CD4-positive, alpha-beta memory T cell (primary cell): ENCODE measurements around the gene SEMA4D. TPM values are rescaled to one million over a fixed set of nuclear protein-coding genes. Genes with fewer than 3 reads are reported as not detected.

Experiments used
- CTCF ChIA-PET: fragments of 350-600 bp; sonication (Branson Sonifier 250); formaldehyde crosslinking; loops from one replicate; lab custom pipeline; 2021; ENCODE audit warnings: inconsistent platforms; ENCODE audit not compliant: partially characterized antibody; lab: Charles Lee
- POLR2A ChIA-PET: fragments of 350-600 bp; sonication (Branson Sonifier 250); formaldehyde crosslinking; loops from one replicate; lab custom pipeline; 2021; ENCODE audit not compliant: partially characterized antibody; lab: Charles Lee
- DNase-seq, 5 donors: peaks; one replicate each; pipeline versions ENCODE4 v3.0.0 to v3.0.0-alpha.2; 2020 to 2022; ENCODE audit warnings: mixed read lengths in 1 of 5
- H3K27ac ChIP-seq: one replicate; pipeline ENCODE4 v1.7.0; 2013; ENCODE audit warnings: low read depth, low read length
- H3K27me3 ChIP-seq: 2 replicates; pipeline ENCODE4 v1.7.0; 2013; ENCODE audit warnings: mild to moderate bottlenecking, low read length, moderate library complexity; ENCODE audit not compliant: insufficient read depth
- H3K36me3 ChIP-seq: 2 replicates; pipeline ENCODE4 v1.7.0; 2013; ENCODE audit warnings: mild to moderate bottlenecking, low read length, moderate library complexity; ENCODE audit not compliant: insufficient read depth
- H3K4me1 ChIP-seq: 2 replicates; pipeline ENCODE4 v1.7.0; 2013; ENCODE audit warnings: mild to moderate bottlenecking, low read length, moderate library complexity; ENCODE audit not compliant: insufficient read depth
- H3K4me3 ChIP-seq, 2 donors: one replicate each; pipeline ENCODE4 v1.7.0; 2013; ENCODE audit warnings: low read length in 2 of 2, mild to moderate bottlenecking in 1 of 2
- H3K9me3 ChIP-seq, 2 donors: one replicate each; pipeline ENCODE4 v1.7.0; 2013; ENCODE audit warnings: low read length in 2 of 2, control low read depth in 1 of 2; ENCODE audit not compliant: control insufficient read depth in 1 of 2
- H3K27ac Mint-ChIP-seq, 7 donors: one replicate each; pipeline ENCODE4 v1.8.0; 2020 to 2021; ENCODE audit warnings: mixed read lengths in 7 of 7, mild to moderate bottlenecking in 6 of 7, inconsistent platforms in 3 of 7, moderate library complexity in 3 of 7
- H3K27me3 Mint-ChIP-seq, 2 donors: one replicate each; pipeline ENCODE4 v1.8.0; 2020 to 2021; ENCODE audit warnings: mixed read lengths in 2 of 2
- H3K36me3 Mint-ChIP-seq, 2 donors: one replicate each; pipeline ENCODE4 v1.8.0; 2020 to 2021; ENCODE audit warnings: mixed read lengths in 2 of 2, inconsistent platforms in 1 of 2, mild to moderate bottlenecking in 1 of 2
- H3K4me1 Mint-ChIP-seq, 4 donors: one replicate each; pipeline ENCODE4 v1.8.0; 2020 to 2021; ENCODE audit warnings: mixed read lengths in 4 of 4, mild to moderate bottlenecking in 1 of 4
- H3K4me3 Mint-ChIP-seq, 8 donors: one replicate each; pipeline ENCODE4 v1.8.0; 2020 to 2021; ENCODE audit warnings: mixed read lengths in 8 of 8, mild to moderate bottlenecking in 7 of 8, moderate library complexity in 6 of 8, inconsistent platforms in 3 of 8
- H3K9me3 Mint-ChIP-seq, 8 donors: one replicate each; pipeline ENCODE4 v1.8.0; 2020 to 2021; ENCODE audit warnings: mixed read lengths in 8 of 8, mild to moderate bottlenecking in 5 of 8, inconsistent platforms in 3 of 8, moderate library complexity in 1 of 8
- intact Hi-C: fragments of 100-400 bp; cut with micrococcal nuclease; formaldehyde crosslinking; loops from one replicate; pipeline ENCODE4 v1.15.1; 2023
- polyA plus RNA-seq, 2 donors: library from polyadenylated mRNA; unstranded; fragments of 300-500 nt; fragmentation: Illumina TruSeq; gene quantifications; one replicate each; pipeline ENCODE4 v1.2.3, GENCODE V29; 2021
- total RNA-seq, 2 experiments: library from RNA; stranded (reverse); gene quantifications; one replicate each; pipeline ENCODE4 v1.2.3, GENCODE V29; 2021

Gene SEMA4D
- total and polyA plus RNA-seq, 4 experiments from 2014 or later, result 49.5 to 410 (median 280) TPM

- peak overlapping the region in 6 of 8 donors; percentile 3 to 96 (median 92) for H3K4me3 Mint-ChIP-seq
- intact Hi-C loops, result no loop called here
These were observed 2.1 kb upstream of the SEMA4D start for GRCh38 chr9:89500008-89500407.

GRCh38 chr9:89498852-89499480, 1.1 kb upstream of the SEMA4D start:
- Histone ChIP-seq H3K27ac (peak overlapping the region; percentile 47), H3K36me3 (no peaks in the 10 kb centered on the region), H3K9me3 (no peaks in the 10 kb centered on the region), H3K4me1 (peaks cover 82% of the 10 kb centered on the region), H3K27me3 (no peaks in the 10 kb centered on the region), H3K4me3 (peak overlapping the region in 1 of 2 donors; percentile 44)
- Mint-ChIP-seq H3K4me3 (peak overlapping the region; percentile 90 to 96 (median 93)), H3K27ac (peak overlapping the region; percentile 93 to 97 (median 96)), H3K4me1 (peaks cover 68 to 92% (median 79%) of the 10 kb centered on the region in 4 donors), H3K27me3 (no peaks in the 10 kb centered on the region), H3K9me3 (peaks cover 0 to 1% (median 0%) of the 10 kb centered on the region in 8 donors), H3K36me3 (peaks cover 4 to 25% of the 10 kb centered on the region in 2 donors)
- intact Hi-C loops, result loop anchor here (1.0 kb wide), 3 partner anchors 9 to 35 kb away; no protein-coding TSS in a partner anchor
- ChIA-PET POLR2A (interaction anchor here (0.8 to 2.5 kb wide), 28 partner anchors 9 to 80 kb away, joined by 3 to 34 read pairs (median 6); no protein-coding TSS in a partner anchor), CTCF (interaction anchor here (0.6 to 2.1 kb wide), 9 partner anchors 9 to 89 kb away, joined by 3 to 11 read pairs (median 3); no protein-coding TSS in a partner anchor)
- peak; percentile 61 to 73 (median 64) for DNase-seq

More at GRCh38 chr9:89500008-89500407, 2.1 kb upstream of the SEMA4D start:
- no peaks in the 10 kb centered on the region for H3K27me3 ChIP-seq
- ChIA-PET POLR2A (interaction anchor here (0.7 to 4.3 kb wide), 13 partner anchors 10 to 76 kb away, joined by 3 to 59 read pairs (median 11); no protein-coding TSS in a partner anchor), CTCF (interaction anchor here (1.6 to 2.1 kb wide), 2 partner anchors 10 to 49 kb away, joined by 4 to 11 read pairs; no protein-coding TSS in a partner anchor)
- H3K27ac Mint-ChIP-seq, result peak overlapping the region; percentile 52 to 97 (median 96)
- DNase-seq, result no peak
- no peaks in the 10 kb centered on the region for H3K9me3 ChIP-seq
- peak overlapping the region; percentile 47 for H3K27ac ChIP-seq
- H3K9me3 Mint-ChIP-seq, result peaks cover 0 to 1% (median 0%) of the 10 kb centered on the region in 8 donors
- H3K36me3 Mint-ChIP-seq, result peaks cover 4 to 22% of the 10 kb centered on the region in 2 donors
- H3K4me3 ChIP-seq, result no peak overlapping the region
- no peaks in the 10 kb centered on the region for H3K27me3 Mint-ChIP-seq
- H3K4me1 ChIP-seq, result peaks cover 72% of the 10 kb centered on the region
- no peaks in the 10 kb centered on the region for H3K36me3 ChIP-seq
- peaks cover 59 to 87% (median 73%) of the 10 kb centered on the region in 4 donors for H3K4me1 Mint-ChIP-seq

GRCh38 chr9:89497257-89497963, 503 bp downstream of the SEMA4D start:
- Histone ChIP-seq H3K4me3 (peak overlapping the region; percentile 89 to 98), H3K27ac (peak overlapping the region; percentile 72), H3K27me3 (no peaks in the 10 kb centered on the region), H3K9me3 (no peaks in the 10 kb centered on the region), H3K4me1 (peaks cover 86% of the 10 kb centered on the region), H3K36me3 (no peaks in the 10 kb centered on the region)
- POLR2A ChIA-PET, result interaction anchor here (0.9 to 3.0 kb wide), 18 partner anchors 8 to 91 kb away, joined by 3 to 25 read pairs (median 6); no protein-coding TSS in a partner anchor
- H3K9me3 Mint-ChIP-seq, result peaks cover 0 to 1% (median 0%) of the 10 kb centered on the region in 8 donors
- H3K36me3 Mint-ChIP-seq, result peaks cover 4 to 25% of the 10 kb centered on the region in 2 donors
- H3K4me1 Mint-ChIP-seq, result peaks cover 68 to 93% (median 80%) of the 10 kb centered on the region in 4 donors
- DNase-seq, result peak in 3 of 5 donors; percentile 45 to 69 (median 58)
- CTCF ChIA-PET, result interaction anchor here (0.9 to 3.0 kb wide), 7 partner anchors 16 to 79 kb away, joined by 3 to 23 read pairs (median 3); no protein-coding TSS in a partner anchor
- no peaks in the 10 kb centered on the region for H3K27me3 Mint-ChIP-seq
- H3K4me3 Mint-ChIP-seq, result peak overlapping the region; percentile 94 to 100 (median 98)
- peak overlapping the region; percentile 87 to 98 (median 93) for H3K27ac Mint-ChIP-seq
- intact Hi-C loops, result loop anchor here (1.0 to 2.0 kb wide), 2 partner anchors 15 to 52 kb away; no protein-coding TSS in a partner anchor

GRCh38 chr9:89496645-89497256, 1.2 kb downstream of the SEMA4D start:
- Mint-ChIP-seq H3K9me3 (peaks cover 0 to 1% (median 0%) of the 10 kb centered on the region in 8 donors), H3K27ac (peak overlapping the region; percentile 87 to 98 (median 93)), H3K4me3 (peak overlapping the region; percentile 94 to 100 (median 98)), H3K27me3 (no peaks in the 10 kb centered on the region), H3K4me1 (peaks cover 68 to 93% (median 80%) of the 10 kb centered on the region in 4 donors), H3K36me3 (peaks cover 4 to 31% of the 10 kb centered on the region in 2 donors)
- POLR2A ChIA-PET, result interaction anchor here (0.9 to 3.0 kb wide), 17 partner anchors 14 to 91 kb away, joined by 3 to 25 read pairs (median 6); no protein-coding TSS in a partner anchor
- Histone ChIP-seq H3K27me3 (no peaks in the 10 kb centered on the region), H3K27ac (peak overlapping the region; percentile 72), H3K9me3 (no peaks in the 10 kb centered on the region), H3K4me3 (peak overlapping the region; percentile 89 to 98), H3K36me3 (no peaks in the 10 kb centered on the region), H3K4me1 (peaks cover 86% of the 10 kb centered on the region)
- DNase-seq, result peak in 4 of 5 donors; percentile 31 to 68 (median 46)
- CTCF ChIA-PET, result interaction anchor here (0.9 to 3.0 kb wide), 7 partner anchors 15 to 79 kb away, joined by 3 to 23 read pairs (median 3); no protein-coding TSS in a partner anchor
- intact Hi-C loops, result loop anchor here (1.0 to 2.0 kb wide), 2 partner anchors 14 to 53 kb away; no protein-coding TSS in a partner anchor

GRCh38 chr9:89495824-89496560, 1.9 kb downstream of the SEMA4D start:
- H3K9me3 Mint-ChIP-seq, result peaks cover 0 to 1% (median 0%) of the 10 kb centered on the region in 8 donors
- H3K27ac Mint-ChIP-seq, result peak overlapping the region; percentile 87 to 98 (median 93)
- no peaks in the 10 kb centered on the region for H3K36me3 ChIP-seq
- no peaks in the 10 kb centered on the region for H3K9me3 ChIP-seq
- ChIA-PET CTCF (interaction anchor here (1.0 to 3.0 kb wide), 7 partner anchors 17 to 78 kb away, joined by 3 to 23 read pairs (median 4); no protein-coding TSS in a partner anchor), POLR2A (interaction anchor here (0.9 to 3.0 kb wide), 22 partner anchors 14 to 90 kb away, joined by 3 to 25 read pairs (median 6); no protein-coding TSS in a partner anchor)
- H3K4me3 Mint-ChIP-seq, result peak overlapping the region; percentile 94 to 100 (median 98)
- no peak for DNase-seq
- peaks cover 67 to 93% (median 79%) of the 10 kb centered on the region in 4 donors for H3K4me1 Mint-ChIP-seq
- H3K27ac ChIP-seq, result peak overlapping the region; percentile 72
- peaks cover 86% of the 10 kb centered on the region for H3K4me1 ChIP-seq
- intact Hi-C loops, result loop anchor here (2.0 kb wide), 1 partner anchor 13 kb away; no protein-coding TSS in a partner anchor
- peak overlapping the region; percentile 89 to 98 for H3K4me3 ChIP-seq
- H3K27me3 ChIP-seq, result no peaks in the 10 kb centered on the region
- H3K36me3 Mint-ChIP-seq, result peaks cover 4 to 31% of the 10 kb centered on the region in 2 donors
- no peaks in the 10 kb centered on the region for H3K27me3 Mint-ChIP-seq
